GM12864 (cell line): ENCODE data around the gene SPATA19.

Experiments used
- DNase-seq: peaks from one replicate; pipeline ENCODE4 v3.0.0-alpha.2; 2011; ENCODE audit warnings: low read depth
- H3K4me3 ChIP-seq: 2 replicates; pipeline ENCODE4 v1.5.1; 2011; ENCODE audit warnings: mild to moderate bottlenecking, low read depth, low read length, control low read depth
- CTCF ChIP-seq: IDR thresholded peaks from 2 replicates; pipeline ENCODE4 v1.5.1; 2011; ENCODE audit warnings: low read depth, mild to moderate bottlenecking, moderate library complexity, low read length, control low read depth, inconsistent platforms; ENCODE audit errors: missing control alignments

The SPATA19 gene

DNA sequence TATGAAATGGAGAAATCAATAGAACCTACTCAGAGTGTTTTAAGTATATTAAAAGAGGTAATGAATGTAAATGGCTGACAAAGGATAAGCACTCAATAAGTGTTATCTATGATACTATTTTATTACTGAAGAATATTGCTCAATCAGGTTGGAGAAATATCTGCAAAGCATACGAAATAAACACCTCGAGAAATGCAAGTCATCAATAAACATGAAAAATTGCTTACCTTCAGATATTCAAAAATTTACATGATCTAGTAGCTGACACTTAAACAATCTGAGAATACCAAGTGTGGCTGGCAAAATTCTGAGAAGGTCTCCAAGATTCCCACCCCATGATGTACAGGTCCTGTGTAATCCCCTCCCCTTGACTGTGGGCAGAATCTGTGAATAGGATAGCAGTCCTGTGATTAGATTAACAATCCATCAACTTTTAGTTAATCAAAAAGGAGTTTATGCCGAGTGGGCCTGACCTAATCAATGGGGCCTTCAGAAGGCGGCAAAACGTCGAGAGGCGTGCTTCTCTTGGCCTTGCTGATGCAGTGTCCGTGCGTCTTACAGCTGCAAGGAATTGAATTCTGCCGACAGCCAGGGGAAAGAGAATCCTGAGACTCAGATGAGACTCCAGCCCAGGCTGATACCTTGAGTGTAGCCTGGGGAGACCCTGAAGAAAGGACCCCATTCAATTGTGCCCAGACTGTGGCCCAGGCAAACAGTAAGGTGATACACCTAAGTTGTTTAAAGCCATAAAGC, 49.1 kb downstream of the SPATA19 start:
- TF ChIP-seq CTCF = no peak
- DNase-seq = no peak
- H3K4me3 ChIP-seq = no peak overlapping the region

DNA sequence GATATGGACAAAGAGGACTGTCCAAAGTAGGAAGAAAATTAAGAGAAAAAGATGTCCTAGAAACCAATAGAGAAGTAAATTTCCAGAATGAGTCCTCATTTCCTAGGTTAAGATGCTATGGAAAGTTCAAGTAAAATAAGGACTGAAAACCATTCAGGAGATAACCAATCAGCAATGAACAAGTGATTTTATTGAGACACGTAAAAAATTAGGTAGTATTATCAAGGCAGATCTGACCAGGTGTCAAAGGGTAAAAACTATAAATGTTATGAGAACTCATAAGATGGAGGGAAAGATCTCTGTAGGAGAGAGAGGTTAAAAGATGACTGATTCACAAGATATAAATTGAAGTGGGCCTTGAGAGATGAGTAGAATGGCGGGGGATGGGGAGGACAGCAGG, 50.2 kb downstream of the SPATA19 start:
- no peak for TF ChIP-seq CTCF
- H3K4me3 ChIP-seq = no peak overlapping the region
- DNase-seq = no peak

GRCh38 chr11:133794205-133794604, 51.1 kb downstream of the SPATA19 start:
- no peak for TF ChIP-seq CTCF
- no peak for DNase-seq
- H3K4me3 ChIP-seq = no peak overlapping the region

GRCh38 chr11:133793271-133794035, 51.9 kb downstream of the SPATA19 start:
- TF ChIP-seq CTCF = no peak
- no peak overlapping the region for H3K4me3 ChIP-seq
- DNase-seq = no peak

- no peak for TF ChIP-seq CTCF
- no peak overlapping the region for H3K4me3 ChIP-seq
- no peak for DNase-seq
Observed at GRCh38 chr11:133790995-133791394, 54.3 kb downstream of the SPATA19 start.
